Mucosa of rectum (tissue), 2 donors: ENCODE data around the gene TFEB.

ENCODE experiments used
- H3K27ac ChIP-seq, 2 donors: one replicate each; pipeline ENCODE4 v1.7.0; 2013; ENCODE audit warnings: inconsistent platforms in 2 of 2, low read depth in 2 of 2, low read length in 2 of 2
- H3K27me3 ChIP-seq, 2 donors: one replicate each; pipeline ENCODE4 v1.7.0; 2013; ENCODE audit warnings: low read length in 2 of 2; ENCODE audit not compliant: control insufficient read depth in 2 of 2, insufficient read depth in 2 of 2
- H3K36me3 ChIP-seq, 2 donors: one replicate each; pipeline ENCODE4 v1.7.0; 2013; ENCODE audit warnings: low read length in 2 of 2; ENCODE audit not compliant: control insufficient read depth in 2 of 2, insufficient read depth in 2 of 2
- H3K4me1 ChIP-seq, 2 donors: one replicate each; pipeline ENCODE4 v1.7.0; 2013; ENCODE audit warnings: low read length in 2 of 2, mild to moderate bottlenecking in 1 of 2; ENCODE audit not compliant: control insufficient read depth in 2 of 2, insufficient read depth in 2 of 2
- H3K4me3 ChIP-seq, 2 donors: one replicate each; pipeline ENCODE4 v1.7.0; 2013; ENCODE audit warnings: low read length in 2 of 2
- H3K9ac ChIP-seq, 2 donors: one replicate each; pipeline ENCODE4 v1.7.0; 2013; ENCODE audit warnings: low read length in 2 of 2, low read depth in 1 of 2, mild to moderate bottlenecking in 1 of 2
- H3K9me3 ChIP-seq, 2 donors: one replicate each; pipeline ENCODE4 v1.7.0; 2013; ENCODE audit warnings: low read length in 2 of 2; ENCODE audit not compliant: control insufficient read depth in 2 of 2
- donor health status: healthy.
- donor health status: Normal muscosa, but diverticular disease.

TFEB gene

DNA sequence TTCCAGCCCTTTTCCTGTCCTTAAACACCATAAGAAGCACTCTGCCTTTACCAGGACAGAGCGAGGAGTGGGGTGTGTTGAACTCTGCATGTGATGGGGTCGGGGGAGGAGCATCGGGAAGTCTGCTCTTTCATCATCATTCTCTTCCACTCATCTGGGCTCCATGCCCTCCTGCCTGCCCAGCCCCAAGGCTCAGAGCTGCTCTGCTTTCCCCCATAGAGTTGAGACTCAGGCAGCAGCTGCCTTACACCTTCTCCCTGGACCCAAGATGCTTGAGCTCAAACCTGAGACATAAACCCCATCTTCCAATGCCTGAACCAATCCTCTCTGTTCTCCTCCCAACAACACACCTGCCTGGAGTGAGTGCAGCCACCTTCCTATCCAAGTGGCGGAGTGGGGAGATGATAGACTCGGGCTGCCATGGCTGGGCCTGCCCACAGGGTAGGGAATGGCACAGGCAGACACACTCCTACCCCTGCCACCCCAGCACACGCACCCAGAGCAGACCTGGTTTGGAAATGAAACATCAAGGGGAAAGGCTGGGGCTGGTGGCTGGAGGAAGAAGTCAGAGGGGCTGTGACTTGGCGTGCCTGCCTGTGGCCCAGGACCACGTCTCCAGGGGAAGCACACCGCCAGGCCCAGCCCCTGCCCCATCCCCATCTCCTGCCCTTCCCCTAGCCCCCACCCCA, 28.4 kb downstream of the TFEB start:
- Histone ChIP-seq H3K27ac (peak overlapping the region; percentile 42 to 79), H3K9me3 (no peaks in the 10 kb centered on the region), H3K4me1 (peaks cover 28 to 37% of the 10 kb centered on the region in 2 donors), H3K4me3 (no peak overlapping the region), H3K27me3 (no peaks in the 10 kb centered on the region), H3K9ac (no peak overlapping the region), H3K36me3 (no peaks in the 10 kb centered on the region)

DNA sequence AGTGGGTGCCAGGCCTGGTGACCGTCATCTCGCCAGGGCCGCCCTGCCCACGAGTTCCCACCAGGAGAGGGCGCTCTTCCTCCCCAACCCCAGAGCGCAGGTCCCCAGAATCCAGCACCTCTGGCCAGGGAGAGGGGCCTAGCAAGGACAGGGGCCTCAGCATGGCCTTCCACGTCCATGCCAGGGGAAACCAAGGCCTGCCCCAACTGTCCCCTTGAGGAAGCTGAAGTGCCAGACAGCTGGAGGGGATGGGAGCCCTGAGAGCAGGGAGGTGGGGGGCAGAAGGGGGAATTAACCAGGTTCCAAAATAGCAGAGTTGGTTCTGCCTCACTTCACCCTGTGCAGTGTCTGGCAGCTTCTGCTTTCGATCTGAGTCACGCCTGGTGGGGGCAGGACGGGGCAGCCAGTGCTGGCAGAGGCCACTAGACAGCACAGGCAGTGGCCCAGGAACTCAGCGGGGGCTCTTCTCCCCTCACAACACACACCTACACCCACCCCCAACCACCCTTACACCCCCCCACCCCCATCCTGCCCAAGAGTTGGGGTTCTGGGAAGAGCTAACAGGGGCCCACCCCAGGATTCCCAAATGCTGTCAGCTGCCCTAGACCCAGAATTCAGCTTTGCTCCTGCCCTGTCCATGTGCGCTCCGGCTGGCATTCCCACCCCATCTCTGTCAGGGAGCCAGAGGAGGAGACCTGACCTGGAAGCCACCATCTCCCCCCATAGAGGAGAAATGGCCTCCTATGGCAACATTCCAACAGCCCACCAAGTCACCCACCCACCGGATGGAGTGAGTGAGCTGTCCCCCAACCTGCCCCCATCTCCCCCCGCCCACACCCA, 29.2 kb downstream of the TFEB start:
- peaks cover 28 to 37% of the 10 kb centered on the region in 2 donors for H3K4me1 ChIP-seq
- peak overlapping the region; percentile 77 to 79 for H3K27ac ChIP-seq
- no peaks in the 10 kb centered on the region for H3K36me3 ChIP-seq
- H3K27me3 ChIP-seq, result no peaks in the 10 kb centered on the region
- H3K9ac ChIP-seq, result peak overlapping the region; percentile 18 to 28
- H3K9me3 ChIP-seq, result no peaks in the 10 kb centered on the region
- H3K4me3 ChIP-seq, result peak overlapping the region in 1 of 2 donors; percentile 2

DNA sequence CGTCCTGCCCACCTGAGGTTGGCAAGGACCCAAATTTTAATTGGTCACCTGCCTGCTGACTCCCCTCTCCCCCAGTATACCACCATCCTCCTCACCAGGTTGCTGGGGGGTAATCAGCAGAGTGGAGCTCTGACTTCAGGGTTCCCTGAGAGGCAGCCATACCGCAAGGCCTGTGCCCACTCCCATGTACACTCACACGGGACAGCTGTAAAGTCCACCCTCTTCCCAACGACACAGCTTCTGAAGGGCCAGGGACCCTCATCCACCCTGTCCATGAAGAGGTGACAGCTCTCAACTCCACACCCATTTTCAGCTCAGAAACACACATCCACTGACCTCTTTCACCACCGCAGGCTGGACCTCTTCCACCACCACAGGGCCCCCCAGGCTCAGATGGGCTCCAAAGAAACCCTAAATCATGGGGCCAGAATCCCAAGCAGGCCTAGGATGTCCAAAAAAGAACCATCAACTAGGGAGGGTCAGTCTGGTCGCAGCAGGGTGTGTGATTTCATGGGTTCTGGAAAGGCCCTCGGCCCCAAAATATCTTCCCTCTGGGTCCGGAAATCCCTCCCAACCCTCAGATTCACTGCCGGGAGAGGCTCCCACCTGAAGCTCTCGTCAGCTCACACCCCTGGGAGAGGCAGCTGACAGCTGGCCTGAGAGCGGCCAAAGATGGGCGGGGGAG, 30.0 kb downstream of the TFEB start:
- Histone ChIP-seq H3K27ac (peak overlapping the region; percentile 77 to 79), H3K4me1 (peaks cover 28 to 37% of the 10 kb centered on the region in 2 donors), H3K9me3 (no peaks in the 10 kb centered on the region), H3K36me3 (no peaks in the 10 kb centered on the region), H3K9ac (peak overlapping the region; percentile 28 to 63), H3K27me3 (no peaks in the 10 kb centered on the region), H3K4me3 (peak overlapping the region; percentile 30 to 44)

DNA sequence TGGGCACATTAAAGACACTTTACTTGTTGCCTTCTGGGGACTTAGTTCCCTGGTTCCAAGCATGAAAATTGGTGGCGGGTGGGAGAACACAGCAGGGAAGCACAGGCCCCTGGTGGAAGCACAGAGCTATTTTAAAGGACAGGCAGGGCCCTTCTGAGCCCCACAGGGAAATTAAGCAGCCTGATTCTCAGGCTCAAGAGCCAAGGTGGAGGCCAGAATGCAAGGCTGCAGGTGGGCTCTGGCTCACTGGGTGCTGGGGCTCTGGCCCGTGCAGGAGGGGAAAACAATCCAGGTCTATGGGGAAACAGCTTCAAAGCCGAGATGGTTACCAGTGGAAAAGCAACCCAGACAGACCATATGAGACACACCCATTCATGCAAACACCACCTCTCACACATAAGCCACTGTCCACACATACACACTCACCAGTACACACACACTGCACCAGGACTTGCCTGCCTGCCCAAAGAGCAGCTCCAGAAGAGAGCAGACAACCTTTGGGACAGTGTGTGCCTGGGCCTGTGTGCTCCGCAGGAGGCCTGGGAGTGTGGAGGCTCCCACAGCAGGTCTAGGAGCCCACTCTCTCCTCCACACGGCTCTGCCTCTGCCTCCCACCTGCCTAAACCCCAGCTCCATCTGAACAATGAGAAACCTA, 30.6 kb downstream of the TFEB start:
- peak overlapping the region; percentile 77 to 79 for H3K27ac ChIP-seq
- no peaks in the 10 kb centered on the region for H3K27me3 ChIP-seq
- H3K4me1 ChIP-seq, result peaks cover 28 to 37% of the 10 kb centered on the region in 2 donors
- H3K4me3 ChIP-seq, result peak overlapping the region; percentile 30 to 44
- H3K36me3 ChIP-seq, result no peaks in the 10 kb centered on the region
- H3K9ac ChIP-seq, result peak overlapping the region; percentile 28 to 63
- H3K9me3 ChIP-seq, result no peaks in the 10 kb centered on the region

DNA sequence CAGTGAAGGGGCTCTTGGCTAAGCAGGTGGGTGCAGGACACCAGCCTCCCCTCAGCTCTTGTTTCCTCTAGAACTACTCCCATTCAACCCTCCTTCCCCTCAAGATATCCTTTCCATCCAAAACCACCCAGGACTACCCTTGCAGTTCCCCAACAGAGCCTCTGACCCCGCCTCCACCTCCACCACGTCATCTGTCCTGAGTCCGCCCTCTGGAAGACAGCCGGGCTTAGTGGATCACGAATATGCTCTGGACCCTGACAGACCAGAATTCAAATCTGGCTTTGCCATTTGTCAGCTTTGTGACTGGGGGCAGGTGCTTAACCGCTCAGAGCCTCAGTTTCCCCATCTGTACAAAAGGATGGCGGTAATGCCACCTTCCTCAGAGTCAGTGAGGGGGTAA, 31.4 kb downstream of the TFEB start:
- peaks cover 28 to 37% of the 10 kb centered on the region in 2 donors for H3K4me1 ChIP-seq
- H3K27me3 ChIP-seq, result no peaks in the 10 kb centered on the region
- H3K36me3 ChIP-seq, result peaks cover 0 to 2% of the 10 kb centered on the region in 2 donors
- H3K9ac ChIP-seq, result no peak overlapping the region
- H3K27ac ChIP-seq, result peak overlapping the region in 1 of 2 donors; percentile 79
- H3K9me3 ChIP-seq, result no peaks in the 10 kb centered on the region
- H3K4me3 ChIP-seq, result no peak overlapping the region

DNA sequence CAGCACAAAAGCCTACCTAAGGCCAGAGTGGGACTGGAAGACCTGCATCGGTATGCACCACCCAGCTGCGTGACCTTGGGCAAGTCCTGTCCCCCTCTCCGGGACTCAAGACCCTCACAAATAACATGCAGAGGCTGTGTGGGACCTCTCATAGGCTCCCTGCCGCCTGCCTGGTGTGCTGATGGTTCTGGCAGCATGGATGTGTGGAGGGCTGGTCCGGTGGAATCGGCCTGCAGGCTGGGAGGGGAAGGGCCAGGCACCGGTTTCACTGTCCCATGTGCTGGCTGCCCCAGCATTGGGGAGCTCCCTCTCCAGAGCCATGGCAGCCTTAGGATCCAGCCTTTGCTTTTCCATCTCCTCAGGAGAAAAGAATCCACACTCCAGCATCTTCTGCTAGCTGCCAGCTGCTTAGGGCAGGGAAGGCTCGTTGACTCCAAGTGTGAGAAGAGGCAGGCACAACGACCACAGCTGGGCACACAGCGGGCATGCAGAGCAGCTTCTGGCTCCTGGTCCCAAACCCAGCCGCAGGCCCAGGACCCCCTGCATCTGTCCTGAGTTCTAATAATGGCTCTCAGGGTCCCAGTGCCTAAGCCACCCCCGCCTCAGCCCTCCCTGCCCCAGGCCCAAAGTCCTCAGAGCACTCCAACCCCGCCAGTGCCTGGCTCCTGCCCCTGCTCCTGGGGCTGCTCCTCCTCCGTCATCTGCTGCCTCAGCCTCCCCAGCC, 32.5 kb downstream of the TFEB start:
- Histone ChIP-seq H3K27ac (no peak overlapping the region), H3K9me3 (no peaks in the 10 kb centered on the region), H3K9ac (no peak overlapping the region), H3K4me1 (peaks cover 28 to 32% of the 10 kb centered on the region in 2 donors), H3K4me3 (no peak overlapping the region), H3K27me3 (no peaks in the 10 kb centered on the region), H3K36me3 (peaks cover 0 to 10% of the 10 kb centered on the region in 2 donors)

DNA sequence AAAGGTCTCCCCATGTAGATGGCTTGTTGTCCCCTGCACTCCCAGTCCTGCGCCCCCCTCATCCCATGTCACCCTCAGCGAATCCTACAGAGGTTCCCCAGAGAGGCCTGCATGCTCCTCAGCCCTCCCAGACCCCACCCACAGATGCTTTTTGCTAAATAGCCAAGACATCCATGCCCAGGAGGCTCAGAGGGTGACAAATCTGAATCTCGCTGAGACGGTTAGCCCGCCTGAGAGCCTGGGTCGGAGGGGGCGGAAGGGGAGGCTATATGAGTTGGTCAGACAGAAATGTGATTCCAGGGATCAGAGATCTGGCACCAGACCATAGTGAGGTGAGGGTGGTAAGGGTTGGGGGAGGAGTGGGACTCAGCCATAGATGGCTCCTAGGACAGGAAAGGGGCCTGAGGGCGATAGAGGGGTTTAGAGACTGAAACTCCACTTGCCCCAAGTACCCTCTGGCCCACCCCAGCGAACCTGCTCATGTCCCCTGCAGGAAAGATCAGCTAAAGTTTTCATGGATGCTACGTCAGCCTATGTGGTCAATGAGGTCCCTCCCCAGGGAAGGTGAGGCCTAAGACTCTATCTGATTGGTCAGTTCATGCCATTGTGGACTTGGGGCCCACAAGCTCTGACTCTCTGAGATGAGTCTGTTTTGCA, 33.2 kb downstream of the TFEB start:
- H3K27ac ChIP-seq, result no peak overlapping the region
- peaks cover 26 to 27% of the 10 kb centered on the region in 2 donors for H3K4me1 ChIP-seq
- H3K27me3 ChIP-seq, result no peaks in the 10 kb centered on the region
- no peak overlapping the region for H3K4me3 ChIP-seq
- H3K9me3 ChIP-seq, result no peaks in the 10 kb centered on the region
- H3K36me3 ChIP-seq, result peaks cover 0 to 12% of the 10 kb centered on the region in 2 donors
- H3K9ac ChIP-seq, result no peak overlapping the region

DNA sequence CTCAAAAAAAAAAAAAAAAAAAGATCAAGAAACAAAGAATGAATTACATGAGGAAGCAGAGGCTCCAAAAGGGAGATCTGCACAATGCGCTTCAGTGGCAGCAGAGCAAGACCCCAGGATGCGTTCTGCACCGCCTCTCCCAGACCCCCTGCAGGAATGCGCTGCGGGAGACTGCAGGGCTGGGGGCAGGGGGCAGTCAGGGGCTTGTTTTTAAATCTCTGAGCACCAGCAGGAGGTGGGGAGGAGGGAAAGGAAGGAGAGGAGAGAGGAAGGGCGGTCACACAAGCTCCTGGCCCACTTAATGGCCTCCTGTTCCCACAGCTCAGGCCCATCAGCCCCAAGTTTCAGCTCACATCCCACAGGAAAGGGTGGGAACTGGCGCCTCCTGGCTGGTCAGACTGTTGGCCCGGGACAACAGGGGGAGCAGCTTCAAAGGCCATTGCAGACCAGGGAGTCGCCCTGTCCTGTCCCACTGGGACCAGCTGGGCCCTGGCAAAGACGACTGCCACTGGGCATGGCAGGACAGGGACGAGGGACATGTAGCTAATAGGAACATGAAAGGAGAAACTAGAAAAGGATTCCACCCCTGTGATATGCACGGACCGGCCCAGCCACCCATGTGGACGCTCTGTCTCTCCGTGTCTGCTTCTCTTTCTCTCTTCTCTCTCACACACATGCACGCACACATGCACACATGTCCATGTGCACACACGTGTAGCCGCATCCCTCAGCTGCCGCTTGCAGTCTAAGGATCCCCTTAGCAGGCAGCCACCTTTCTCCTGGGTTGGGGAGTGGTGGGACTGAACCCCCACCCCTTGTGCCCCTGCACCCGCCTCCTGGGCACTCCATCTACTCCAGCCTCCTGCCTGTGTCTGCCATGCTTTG, 34.7 kb downstream of the TFEB start:
- no peaks in the 10 kb centered on the region for H3K27me3 ChIP-seq
- peaks cover 15 to 16% of the 10 kb centered on the region in 2 donors for H3K4me1 ChIP-seq
- no peaks in the 10 kb centered on the region for H3K9me3 ChIP-seq
- H3K27ac ChIP-seq, result no peak overlapping the region
- H3K9ac ChIP-seq, result no peak overlapping the region
- peaks cover 3 to 12% of the 10 kb centered on the region in 2 donors for H3K36me3 ChIP-seq
- no peak overlapping the region for H3K4me3 ChIP-seq
